HG02588 (cell line): ENCODE measurements around the gene THOC2.
"Not testable (repeated sequence)": the region's sequence is repeated elsewhere in the genome, so short reads cannot be mapped to it uniquely, and the experiment has no call there.

Experiments
- ATAC-seq: cut with Tn5 transposase; IDR thresholded peaks from one replicate; pipeline ENCODE4 v1.9.1; 2021; ENCODE audit warnings: mild to moderate bottlenecking, moderate library complexity; ENCODE audit not compliant: unreplicated experiment

THOC2 gene

DNA sequence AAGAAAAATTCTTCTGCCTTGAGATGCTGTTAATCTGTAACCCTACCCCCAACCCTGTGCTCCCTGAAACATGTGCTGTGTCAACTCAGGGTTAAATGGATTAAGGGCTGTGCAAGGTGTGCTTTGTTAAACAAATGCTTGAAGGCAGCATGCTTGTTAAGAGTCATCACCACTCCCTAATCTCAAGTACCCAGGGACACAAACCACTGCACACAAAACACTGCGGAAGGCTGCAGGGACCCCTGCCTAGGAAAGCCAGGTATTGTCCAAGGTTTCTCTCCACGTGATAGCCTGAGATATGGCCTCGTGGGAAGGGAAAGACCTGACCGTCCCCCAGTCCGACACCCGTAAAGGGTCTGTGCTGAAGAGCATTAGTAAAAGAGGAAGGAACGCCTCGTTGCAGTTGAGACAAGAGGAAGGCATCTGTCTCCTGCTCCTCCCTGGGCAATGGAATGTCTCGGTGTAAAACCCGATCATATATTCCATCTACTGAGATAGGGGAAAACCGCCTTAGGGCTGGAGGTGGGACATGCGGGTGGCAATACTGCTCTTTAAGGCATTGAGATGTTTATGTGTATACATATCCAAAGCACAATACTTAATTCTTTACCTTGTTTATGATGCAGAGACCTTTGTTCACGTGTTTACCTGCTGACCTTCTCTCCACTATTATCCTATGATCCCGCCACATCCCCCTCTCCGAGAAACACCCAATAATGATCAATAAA is 53.0 kb downstream of the THOC2 start:
- not testable (repeated sequence) for ATAC-seq

DNA sequence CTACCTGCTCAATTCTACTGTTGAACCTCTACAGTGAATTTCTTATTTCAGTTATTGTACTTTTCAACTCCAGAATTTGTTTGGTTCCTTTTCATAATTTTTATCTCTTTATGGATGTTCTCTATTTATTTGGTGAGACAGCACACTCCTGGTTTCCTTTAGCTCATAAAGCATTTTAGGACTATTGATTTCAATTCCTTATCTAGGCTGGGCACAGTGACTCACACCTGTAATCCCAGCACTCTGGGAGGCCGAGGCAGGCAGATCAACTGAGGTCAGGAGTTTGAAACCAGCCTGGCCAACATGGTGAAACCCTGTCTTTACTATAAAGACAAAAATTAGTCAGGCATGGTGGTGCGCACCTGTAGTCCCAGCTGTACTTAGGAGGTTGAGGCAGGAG is 57.7 kb downstream of the THOC2 start:
- ATAC-seq: no peak

DNA sequence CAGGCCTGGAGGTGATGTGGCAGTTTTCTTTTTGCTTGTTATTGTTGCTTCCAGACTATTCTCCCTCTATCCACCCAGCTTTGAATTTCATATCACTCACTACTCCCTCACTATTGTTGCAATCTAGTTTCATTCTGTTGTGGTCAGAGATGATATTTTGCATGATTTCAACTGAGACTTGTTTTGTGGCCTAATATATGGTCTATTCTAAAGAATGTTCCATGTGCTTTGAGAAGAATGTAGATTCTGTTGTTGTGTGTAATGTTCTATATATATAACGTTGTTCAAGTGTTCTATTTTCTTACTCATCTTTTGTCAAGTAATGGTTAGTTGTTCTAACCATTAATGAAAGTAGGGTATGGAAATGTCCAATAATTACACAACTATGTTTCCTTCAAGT is 59.0 kb downstream of the THOC2 start:
- no peak for ATAC-seq

DNA sequence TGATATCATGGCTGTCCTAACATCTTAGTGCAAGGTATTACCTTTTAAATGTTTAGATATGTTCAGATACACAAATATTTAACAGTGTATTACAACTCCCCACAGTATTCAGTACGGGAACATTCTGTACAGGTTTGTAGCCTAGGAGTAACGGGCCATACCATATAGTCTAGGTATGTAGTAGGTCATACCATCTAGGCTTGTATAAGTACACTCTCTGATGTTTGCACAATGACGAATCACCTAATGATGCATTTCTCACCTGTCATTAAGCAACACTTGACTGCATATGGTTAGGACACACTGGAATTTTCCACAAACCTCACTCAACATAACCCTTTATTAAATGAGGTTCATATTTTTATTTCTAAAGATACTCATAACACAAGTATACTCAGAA is 67.7 kb downstream of the THOC2 start:
- ATAC-seq: no peak

DNA sequence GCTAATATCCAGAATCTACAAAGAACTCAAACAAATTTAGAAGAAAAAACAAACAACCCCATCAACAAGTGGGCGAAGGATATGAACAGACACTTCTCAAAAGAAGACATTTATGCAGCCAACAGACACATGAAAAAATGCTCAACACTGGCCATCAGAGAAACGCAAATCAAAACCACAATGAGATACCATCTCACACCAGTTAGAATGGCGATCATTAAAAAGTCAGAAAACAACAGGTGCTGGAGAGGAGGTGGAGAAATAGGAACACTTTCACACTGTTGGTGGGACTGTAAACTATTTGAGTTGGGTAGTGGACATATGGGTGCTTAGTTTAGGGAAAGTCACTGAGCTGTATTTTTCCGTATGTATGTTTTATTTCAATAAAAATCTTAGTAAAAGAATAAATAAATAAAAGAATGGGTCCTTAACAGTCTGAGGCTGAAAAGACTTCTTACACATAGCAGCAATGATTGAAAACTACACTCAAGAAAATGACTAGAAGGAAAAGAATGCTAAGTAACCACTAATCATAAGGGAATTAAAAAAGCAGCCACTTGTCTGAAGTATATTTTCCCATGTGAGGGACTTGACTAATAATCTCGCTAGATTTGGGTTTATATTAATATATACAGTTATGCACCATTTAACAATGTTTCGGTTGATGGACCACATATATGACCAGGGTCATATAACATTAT is 68.2 kb downstream of the THOC2 start:
- not testable (repeated sequence) for ATAC-seq

DNA sequence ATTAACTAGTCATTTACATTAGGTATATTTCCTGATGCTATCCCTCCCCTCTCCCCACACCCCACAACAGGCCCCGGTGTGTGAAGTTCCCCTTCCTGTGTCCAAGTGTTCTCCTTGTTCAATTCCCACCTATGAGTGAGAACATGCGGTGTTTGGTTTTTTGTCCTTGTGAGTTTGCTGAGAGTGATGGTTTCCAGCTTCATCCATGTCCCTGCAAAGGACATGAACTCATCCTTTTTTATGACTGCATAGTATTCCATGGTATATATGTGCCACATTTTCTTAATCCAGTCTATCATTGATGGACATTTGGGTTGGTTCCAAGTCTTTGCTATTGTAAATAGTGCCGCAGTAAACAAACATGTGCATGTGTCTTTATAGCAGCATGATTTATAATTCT is 69.1 kb downstream of the THOC2 start:
- not testable (repeated sequence) for ATAC-seq

DNA sequence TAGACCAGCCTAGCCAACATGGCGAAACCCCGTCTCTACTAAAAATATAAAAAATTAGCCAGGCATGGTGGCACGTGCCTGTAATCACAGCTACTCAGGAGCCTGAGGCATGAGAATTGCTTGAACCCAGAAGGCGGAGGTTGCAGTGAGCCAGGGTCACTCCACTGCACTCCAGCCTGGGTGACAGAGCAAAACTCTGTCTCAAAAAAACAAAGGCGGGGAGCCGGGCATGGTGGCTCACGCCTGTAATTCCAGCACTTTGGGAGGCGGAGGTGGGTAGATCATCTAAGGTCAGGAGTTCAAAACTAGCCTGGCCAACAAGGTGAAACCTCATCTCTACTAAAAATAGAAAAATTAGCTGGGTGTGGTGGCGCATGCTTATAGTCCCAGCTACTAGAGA is 76.3 kb downstream of the THOC2 start:
- not testable (repeated sequence) for ATAC-seq

DNA sequence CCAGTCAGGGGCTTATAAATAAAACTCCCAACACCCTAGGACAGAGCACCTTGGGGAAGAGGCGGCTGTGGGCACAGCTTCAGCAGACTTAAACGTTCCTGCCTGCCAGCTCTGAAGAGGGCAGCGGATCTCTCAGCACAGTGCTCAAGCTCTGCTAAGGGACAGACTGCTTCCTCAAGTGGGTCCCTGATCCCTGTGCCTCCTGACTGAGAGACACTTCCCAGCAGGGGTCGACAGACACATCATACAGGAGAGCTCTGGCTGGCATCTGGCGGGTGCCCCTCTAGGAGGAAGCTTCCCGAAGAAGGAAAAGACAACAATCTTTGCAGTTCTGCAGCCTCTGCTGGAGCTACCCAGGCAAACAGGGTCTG is 84.1 kb downstream of the THOC2 start:
- ATAC-seq: not testable (repeated sequence)

DNA sequence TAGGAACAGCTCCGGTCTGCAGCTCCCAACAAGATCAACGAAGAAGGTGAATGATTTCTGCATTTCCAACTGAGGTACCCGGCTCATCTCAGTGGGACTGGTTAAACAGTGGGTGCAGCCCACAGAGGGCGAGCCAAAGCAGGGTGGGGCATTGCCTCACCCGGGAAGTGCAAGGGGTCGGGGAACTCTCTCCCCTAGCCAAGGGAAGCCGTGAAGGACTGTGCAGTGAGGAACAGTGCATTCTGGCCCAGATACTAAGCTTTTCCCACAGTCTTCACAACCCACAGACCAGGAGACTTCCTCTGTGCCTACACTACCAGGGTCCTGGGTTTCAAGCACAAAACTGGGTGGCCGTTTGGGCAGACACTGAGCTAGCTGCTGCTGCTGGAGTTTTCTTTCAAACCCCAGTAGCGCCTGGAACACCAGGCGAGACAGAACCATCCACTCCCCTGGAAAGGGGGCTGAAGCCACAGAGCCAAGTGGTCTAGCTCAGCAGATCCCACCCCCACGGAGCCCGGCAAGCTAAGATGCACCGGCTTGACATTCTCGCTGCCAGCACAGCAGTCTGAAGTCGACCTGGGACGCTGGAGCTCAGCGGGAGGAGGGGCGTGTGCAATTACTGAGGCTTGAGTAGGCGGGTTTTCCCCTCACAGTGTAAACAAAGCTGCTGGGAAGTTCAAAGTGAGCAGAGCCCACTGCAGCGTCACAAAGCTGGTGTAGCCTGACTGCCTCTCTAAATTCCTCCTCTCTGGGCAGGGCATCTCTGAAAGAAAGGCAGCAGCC is 84.6 kb downstream of the THOC2 start:
- ATAC-seq: no peak

DNA sequence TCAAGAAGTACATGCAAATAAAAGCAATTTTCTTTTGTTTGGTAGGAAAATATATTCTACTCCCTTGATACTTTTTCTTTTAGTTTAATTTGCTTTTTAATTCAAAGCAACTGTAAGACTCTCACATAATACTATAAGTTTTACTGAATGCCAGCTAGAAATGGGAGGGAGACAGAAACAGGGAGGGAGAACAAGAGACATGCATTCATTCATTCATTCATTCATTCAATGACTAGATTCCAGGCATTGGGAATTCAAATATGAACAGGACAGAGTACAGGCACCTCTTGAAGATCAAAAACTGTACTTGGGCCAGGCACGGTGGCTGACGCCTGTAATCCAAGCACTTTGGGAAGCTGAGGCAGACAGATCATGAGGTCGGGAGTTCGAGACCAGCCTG is 85.6 kb downstream of the THOC2 start:
- ATAC-seq: no peak

DNA sequence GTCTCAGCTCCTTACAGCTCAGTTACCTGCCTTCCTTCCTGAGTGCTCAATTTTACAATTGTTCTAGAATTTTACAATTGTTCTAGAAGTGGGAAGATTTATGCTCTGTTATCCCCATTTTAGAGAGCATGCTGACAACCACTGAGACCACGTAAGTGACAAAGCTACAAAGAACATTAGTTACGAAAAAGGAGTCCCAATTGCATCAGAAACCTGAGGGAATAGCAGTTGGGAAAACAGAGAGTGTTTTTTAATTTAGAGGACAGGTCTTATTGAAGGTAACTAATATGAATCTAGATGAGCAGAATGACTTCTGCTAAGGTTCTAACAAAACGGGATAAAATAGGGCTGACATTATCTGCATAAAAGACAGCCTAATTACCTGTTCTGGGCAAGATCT is 103.3 kb downstream of the THOC2 start:
- no peak for ATAC-seq

DNA sequence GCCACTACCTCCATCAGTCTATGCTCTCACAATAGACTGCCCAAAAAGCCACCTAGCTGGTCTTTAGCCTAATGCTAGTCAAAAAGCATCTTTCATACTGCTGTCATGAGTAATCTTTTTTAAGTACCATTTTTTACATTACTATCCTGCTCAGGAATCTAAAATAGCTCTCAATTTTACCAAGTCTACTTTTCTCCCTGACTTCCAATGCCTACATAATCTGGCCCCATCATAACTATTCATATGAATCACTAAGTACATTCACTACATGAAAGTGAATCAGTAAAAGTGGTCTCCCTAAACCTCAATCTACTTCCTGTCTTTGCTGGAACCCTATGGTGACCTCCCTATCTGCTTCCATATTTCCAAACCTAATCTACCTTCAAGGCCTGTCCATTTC is 105.9 kb downstream of the THOC2 start:
- no peak for ATAC-seq

DNA sequence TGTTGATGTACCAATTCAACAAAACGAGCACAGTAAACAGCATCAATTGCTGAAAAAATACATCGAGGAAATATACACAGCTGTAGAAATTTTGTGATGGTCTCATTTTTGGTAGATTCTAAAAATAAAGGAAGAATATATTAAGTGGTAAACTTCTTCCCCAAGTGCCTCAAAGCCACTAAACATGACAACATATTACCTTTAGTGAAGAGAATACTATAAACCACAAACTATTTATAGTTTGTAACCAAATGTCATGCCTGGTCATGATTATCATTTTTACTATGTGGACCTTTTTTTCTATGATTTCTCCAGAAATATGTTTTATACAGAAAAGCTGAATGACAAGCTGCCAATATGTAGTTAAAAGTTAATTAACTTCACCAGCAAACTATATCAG is 106.9 kb downstream of the THOC2 start:
- ATAC-seq: no peak

DNA sequence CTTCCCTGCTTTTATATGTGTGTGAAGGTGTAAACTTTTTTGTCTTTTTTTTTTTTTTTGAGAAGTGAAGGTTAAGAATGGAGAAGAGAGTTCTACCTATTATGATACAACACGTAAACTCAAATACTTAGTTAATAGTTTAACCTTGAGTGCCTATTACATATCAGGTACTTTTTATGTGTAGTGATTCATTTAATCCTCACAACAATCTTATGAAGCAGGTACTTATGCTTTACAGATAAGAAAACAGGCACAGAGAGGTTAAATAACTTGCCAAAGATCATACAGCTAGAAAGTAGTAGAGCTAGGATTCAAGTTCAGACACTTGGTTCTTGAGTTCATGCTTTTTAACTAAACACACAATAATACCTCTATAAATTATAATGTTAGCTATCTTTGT is 107.4 kb downstream of the THOC2 start:
- ATAC-seq: no peak

DNA sequence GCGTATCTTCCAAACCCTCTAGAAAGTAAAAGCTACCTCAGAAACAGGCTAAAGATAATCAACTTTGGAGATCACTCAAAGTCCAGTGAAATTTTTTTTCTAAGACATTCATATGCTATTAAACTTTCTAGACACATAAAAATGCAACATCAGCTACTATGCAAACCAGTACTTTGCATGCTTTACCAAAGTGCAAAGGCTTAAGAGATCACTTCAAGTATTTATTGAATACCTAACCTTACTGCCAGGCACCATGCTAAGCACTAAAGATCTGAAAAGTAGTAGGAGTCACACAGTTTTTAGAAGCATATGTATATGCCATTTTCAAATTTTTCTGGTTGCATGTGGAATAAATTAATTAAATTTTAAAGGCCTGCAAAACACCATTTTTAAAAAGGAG is 115.8 kb downstream of the THOC2 start:
- ATAC-seq: no peak

DNA sequence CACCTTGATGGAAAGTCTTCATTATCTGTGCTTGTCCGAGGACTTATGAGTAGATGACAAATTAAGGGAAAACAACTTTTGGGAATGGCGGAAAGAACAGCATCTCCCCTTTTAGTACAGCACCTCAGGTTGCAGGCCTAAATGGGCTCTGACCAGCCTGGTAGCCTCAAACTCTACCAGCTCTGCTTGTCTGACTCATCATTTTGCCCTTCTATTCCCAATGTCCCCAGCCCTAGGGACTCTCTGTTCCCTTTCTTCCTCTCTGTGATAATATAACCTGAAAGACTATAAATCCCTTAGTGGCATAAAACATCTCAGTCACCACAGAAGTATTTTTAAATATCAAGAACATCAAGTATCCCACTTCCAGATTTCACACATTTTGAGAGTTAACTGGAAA is 121.9 kb downstream of the THOC2 start:
- ATAC-seq: no peak

DNA sequence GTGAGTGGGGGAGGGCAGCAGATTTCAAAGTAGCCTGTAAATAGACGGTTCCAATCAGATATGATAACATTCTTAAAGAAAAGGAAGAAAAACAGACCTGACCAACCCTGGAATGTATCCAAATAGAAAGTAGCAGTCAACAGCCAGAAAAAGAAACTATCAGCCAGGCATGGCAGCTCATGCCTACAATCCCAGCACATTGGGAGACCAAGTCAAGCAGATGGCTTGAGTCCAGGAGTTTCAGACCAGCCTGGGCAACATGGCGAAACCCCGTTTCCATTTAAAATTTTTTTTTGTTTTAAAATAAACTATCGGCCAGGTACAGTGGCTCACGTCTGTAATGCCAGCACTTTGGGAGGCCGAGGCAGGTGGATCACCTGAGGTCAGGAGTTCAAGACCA is 125.0 kb downstream of the THOC2 start:
- no peak for ATAC-seq

DNA sequence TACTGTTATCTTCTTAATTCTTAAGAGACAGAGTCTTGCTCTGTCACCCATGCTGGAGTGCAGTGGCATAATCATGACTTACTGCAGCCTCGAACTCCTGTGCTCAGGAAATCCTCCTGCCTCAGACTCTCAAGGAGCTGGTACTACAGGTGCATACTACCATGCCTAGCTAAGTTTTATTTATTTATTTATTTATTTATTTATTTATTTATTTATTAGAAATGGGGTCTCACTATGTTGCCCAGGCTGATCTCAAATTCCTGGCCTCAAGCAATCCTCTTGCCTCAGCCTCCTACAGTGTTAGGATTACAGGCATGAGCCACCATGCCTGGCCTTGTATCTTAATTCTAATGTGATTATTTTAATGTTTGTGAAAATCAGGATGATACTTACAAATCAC is 125.6 kb downstream of the THOC2 start:
- ATAC-seq: no peak

DNA sequence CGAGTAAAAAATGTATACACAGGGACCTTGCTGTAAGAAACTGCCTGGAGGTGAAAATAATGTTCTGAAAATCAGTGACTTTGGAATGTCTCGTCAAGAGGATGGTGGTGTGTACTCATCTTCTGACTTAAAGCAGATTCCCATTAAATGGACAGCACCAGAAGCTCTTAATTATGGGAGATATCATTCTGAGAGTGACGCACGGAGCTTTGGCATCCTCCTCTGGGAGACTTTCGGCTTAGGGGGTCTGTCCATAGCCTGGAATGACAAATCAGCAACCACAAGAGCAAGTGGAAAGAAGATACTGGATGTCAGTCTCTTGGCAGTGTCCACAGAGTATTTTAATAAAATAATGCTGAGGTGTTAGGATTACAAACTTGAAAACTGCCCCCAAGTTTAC is 129.4 kb downstream of the THOC2 start:
- no peak for ATAC-seq

DNA sequence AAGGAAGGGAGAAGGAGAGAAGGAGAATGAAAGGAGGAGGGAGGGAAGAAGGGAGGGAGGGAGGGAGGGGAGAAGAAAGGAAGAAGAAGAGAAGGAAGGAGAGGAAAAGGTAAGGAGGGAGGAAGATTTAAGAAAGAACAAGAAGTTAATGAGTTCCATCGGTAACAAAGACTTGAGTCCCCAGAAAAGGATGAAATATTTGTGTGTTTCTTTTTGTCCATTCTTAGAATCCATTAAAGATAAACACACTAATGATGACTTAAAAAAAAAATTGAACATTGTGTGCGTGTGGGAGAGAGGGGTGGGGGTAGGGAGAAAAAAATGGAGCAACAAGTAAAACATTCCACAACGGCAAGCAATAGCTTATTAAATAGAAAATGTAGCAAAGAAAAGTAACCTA is 131.4 kb downstream of the THOC2 start:
- no peak for ATAC-seq

DNA sequence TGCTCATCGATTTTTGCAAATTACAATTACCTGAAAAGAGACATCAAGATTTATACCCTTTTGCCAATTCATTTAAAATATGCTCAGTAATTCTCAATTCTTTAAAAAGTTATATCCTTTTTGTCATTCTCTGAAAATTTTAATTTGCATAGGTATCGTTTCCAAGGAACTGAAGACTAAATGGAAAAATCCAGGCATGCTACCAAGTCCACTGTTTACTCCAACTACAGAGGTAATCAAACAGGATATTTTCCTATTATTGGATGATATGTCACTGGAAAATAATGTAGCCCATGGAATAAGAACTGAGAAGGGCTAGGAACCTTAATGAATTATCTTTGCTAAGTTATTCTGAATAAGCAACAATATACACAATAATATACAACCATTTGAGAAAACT is 132.7 kb downstream of the THOC2 start:
- ATAC-seq: no peak
